HepG2 (cell line): ENCODE results near the gene MZF1. TPM values are rescaled to one million over a fixed set of nuclear protein-coding genes. Genes with fewer than 3 reads are reported as not detected.
A peak's percentile ranks its signal among the peaks of the same experiment; 100 is the strongest.

Experiments used
- ARHGAP35 ChIP-seq: sonication (generic); formaldehyde crosslinking; IDR thresholded peaks from 2 replicates; pipeline ENCODE4 v1.9.0; 2022; ENCODE audit warnings: mild to moderate bottlenecking, inconsistent platforms, moderate library complexity, missing genetic modification reagents, borderline replicate concordance
- DPF2 ChIP-seq: sonication (generic); formaldehyde crosslinking; IDR thresholded peaks from 2 replicates; pipeline ENCODE4 v1.4.0; 2020; ENCODE audit warnings: mild to moderate bottlenecking, low read depth, missing genetic modification reagents, borderline replicate concordance
- ELF4 ChIP-seq: sonication (generic); formaldehyde crosslinking; IDR thresholded peaks from 2 replicates; pipeline ENCODE4 v1.5.0; 2020; ENCODE audit warnings: missing genetic modification reagents, mild to moderate bottlenecking, moderate library complexity, borderline replicate concordance
- KIAA2018 ChIP-seq: sonication (generic); formaldehyde crosslinking; IDR thresholded peaks from 2 replicates; pipeline ENCODE4 v1.5.0; 2020; ENCODE audit warnings: mild to moderate bottlenecking, missing genetic modification reagents, borderline replicate concordance
- LCORL ChIP-seq, 2 experiments: fragments of 450-650 bp in 1 of 2; sonication (generic) in 1 of 2; formaldehyde crosslinking in 1 of 2; IDR thresholded peaks; 2 replicates each; pipeline versions ENCODE4 v1.5.0 to v1.6.1; 2017 to 2020; ENCODE audit warnings: antibody characterized with exemption in 1 of 2, missing genetic modification reagents in 1 of 2
- MED1 ChIP-seq: sonication (generic); formaldehyde crosslinking; IDR thresholded peaks from 2 replicates; pipeline ENCODE4 v1.4.0; 2020; ENCODE audit warnings: missing genetic modification reagents
- PRDM15 ChIP-seq: sonication (generic); formaldehyde crosslinking; IDR thresholded peaks from 2 replicates; pipeline ENCODE4 v1.4.0; 2020; ENCODE audit warnings: missing genetic modification reagents
- PTBP1 ChIP-seq: fragments of 200-400 bp; formaldehyde crosslinking; IDR thresholded peaks from 2 replicates; pipeline ENCODE4 v1.6.1; 2018; ENCODE audit warnings: low read length, low read depth; ENCODE audit not compliant: poor library complexity, severe bottlenecking
- UBTF ChIP-seq: sonication (generic); formaldehyde crosslinking; IDR thresholded peaks from 2 replicates; pipeline ENCODE4 v1.4.0; 2020; ENCODE audit warnings: mild to moderate bottlenecking, missing genetic modification reagents
- ZNF501 ChIP-seq: sonication (generic); formaldehyde crosslinking; IDR thresholded peaks from 2 replicates; pipeline ENCODE4 v1.5.1; 2020; ENCODE audit warnings: mild to moderate bottlenecking, moderate library complexity, missing genetic modification reagents
- polyA plus RNA-seq, 8 experiments: library from polyadenylated mRNA; depleted of rRNA in 3 of 8; stranded (reverse) in 7 of 8; unstranded in 1 of 8; fragments of >200 nt; fragmentation: Illumina TruSeq in 4 of 8; extraction: Trizol in 4 of 8; gene quantifications; 2 replicates each; pipeline versions ENCODE4 v1.2.1 to v1.2.3, GENCODE V29; 2011 to 2016; ENCODE audit warnings: low read depth in 4 of 8, missing spikeins in 1 of 8, mixed read lengths in 1 of 8; ENCODE audit not compliant: insufficient read depth in 1 of 8
- total RNA-seq, 5 experiments: library from RNA; depleted of rRNA; stranded (reverse); fragments of >200 nt; fragmentation: Illumina TruSeq; extraction: Trizol; gene quantifications; 2 replicates each; pipeline ENCODE4 v1.2.3, GENCODE V29; 2016; ENCODE audit warnings: low read depth in 1 of 5
- TF ChIP-seq, protein P1 (sequence below): sonication (generic); formaldehyde crosslinking; IDR thresholded peaks from 2 replicates; pipeline ENCODE4 v1.4.0; 2020; ENCODE audit warnings: missing genetic modification reagents

The MZF1 gene
- total and polyA plus RNA-seq, 2 of the 13 experiments (the other 11 are each of a cell fraction or from before 2014, with no cell fraction given): 3.1 to 8.1 TPM

DNA sequence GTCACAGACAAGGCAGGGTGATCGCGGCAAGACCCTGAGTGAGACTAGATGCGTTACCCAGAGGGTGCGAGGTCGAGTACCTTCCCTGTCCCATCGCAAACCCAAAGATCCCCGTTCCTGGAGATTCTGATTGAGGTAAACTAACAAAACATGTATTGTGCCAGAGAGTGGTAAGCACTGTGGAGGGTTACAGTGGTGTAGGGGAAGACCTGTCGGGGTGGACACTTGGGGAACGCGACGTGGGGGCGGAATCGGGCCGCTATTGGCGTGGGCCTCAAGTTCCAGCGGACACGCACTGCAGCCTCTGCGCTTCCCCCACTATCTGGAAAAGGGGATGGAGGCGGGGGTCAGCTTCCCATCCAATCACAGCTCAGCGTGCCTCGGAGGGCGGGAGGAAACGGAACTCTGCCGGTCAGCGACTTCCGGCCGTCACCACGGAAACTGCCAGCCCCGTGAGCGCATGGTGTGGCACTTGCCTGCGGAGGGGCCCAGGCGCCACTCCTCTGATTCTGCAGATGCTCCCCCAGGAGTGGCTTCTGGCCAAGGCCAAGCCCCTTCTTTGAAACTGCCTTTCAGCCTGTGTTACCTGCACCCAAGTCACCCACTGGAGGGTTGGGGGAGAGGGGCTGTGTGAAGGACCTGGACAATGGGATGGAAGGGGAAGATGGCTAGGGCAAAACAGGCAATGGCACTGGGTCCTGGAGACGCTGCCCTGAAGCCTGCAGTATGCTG, 13.7 kb downstream of the MZF1 start (continued):
- TF ChIP-seq KIAA2018 (CRISPR knock-in tag) (no peak), MED1 (CRISPR knock-in tag) (no peak), ELF4 (CRISPR knock-in tag) (0 out of 2 replicates have a peak, but pooled peaks have one; percentile 54), ARHGAP35 (CRISPR knock-in tag) (no peak; the same call in none of the 2 replicates), UBTF (peak; percentile 54; the same call in 1 of the 2 replicates), PRDM15 (CRISPR knock-in tag) (no peak), LCORL (IDR thresholded peaks at IDR 0.05) (no peak), LCORL (CRISPR knock-in tag; IDR thresholded peaks at IDR 0.05) (0 out of 2 replicates have a peak, but pooled peaks have one; percentile 20), PTBP1 (no peak), ZNF501 (peak; percentile 73), DPF2 (CRISPR knock-in tag) (no peak; the same call in 1 of the 2 replicates)
- TF ChIP-seq, protein P1, sequence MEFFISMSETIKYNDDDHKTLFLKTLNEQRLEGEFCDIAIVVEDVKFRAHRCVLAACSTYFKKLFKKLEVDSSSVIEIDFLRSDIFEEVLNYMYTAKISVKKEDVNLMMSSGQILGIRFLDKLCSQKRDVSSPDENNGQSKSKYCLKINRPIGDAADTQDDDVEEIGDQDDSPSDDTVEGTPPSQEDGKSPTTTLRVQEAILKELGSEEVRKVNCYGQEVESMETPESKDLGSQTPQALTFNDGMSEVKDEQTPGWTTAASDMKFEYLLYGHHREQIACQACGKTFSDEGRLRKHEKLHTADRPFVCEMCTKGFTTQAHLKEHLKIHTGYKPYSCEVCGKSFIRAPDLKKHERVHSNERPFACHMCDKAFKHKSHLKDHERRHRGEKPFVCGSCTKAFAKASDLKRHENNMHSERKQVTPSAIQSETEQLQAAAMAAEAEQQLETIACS (CRISPR knock-in tag): no peak
